ENCODE data around the gene CENPP.

The CENPP gene

DNA sequence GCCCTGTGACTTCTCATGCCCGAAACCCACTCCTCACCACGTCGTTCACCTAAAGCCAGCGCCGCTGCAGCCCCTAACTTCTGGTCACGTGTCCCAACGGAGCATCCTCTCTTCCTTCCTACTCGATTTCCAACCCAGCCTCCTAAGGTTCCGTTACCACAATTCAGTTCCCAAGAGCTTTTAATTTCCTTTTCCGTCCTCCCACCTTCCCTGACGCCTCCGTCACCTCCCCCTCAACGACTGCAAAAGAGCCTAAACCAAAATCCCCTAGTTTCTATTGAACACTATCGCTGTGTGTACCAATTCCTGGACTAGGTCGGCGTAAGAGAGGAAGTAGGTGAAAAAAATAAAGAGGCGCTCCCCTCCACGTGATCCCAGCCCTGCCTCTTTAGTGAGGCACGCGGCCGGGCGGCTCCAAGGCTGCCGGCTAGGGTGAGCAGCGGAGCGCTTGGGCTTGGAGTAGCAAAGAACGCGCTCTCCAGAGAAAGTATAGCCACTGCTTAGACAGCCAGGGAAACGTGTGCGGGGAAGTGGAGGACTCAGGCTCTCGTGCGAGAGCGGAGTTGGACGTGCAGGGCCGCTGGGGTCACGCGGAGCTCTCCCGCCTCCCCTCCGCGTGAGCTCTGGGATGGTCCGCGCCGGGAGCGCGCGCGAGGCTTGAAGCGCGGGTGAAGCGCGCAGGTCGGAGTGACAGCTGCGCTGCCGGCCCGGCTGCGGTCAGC lies at the start of gene CENPP, which contains the start of gene NOL8:
Gene CENPP, plus strand, starts transcription at position 685 of the 722 bp plus-strand sequence.
Gene NOL8, minus strand, starts transcription at position 82 of the 722 bp plus-strand sequence. CDS start 1,189 bp downstream, outside the sequence.
- peak within 1 kb of the TSS; percentile 81 for H3K4me3 ChIP-seq (ENCODE audit: low read depth, low read length)
- peak within 1 kb of the TSS; percentile 99 for H3K9ac ChIP-seq (ENCODE audit: low read depth, low read length)
- no peaks in the 10 kb centered on the region for H3K27me3 ChIP-seq (ENCODE audit: control insufficient read depth, insufficient read depth, low read length)
- no peaks in the 10 kb centered on the region for H3K36me3 ChIP-seq (ENCODE audit: control insufficient read depth, insufficient read depth, low read length)
- H3K9me3 ChIP-seq (ENCODE audit: control insufficient read depth, insufficient read depth, low read length), result no peaks in the 10 kb centered on the region
- peaks cover 2% of the 10 kb centered on the region for H3K4me1 ChIP-seq (ENCODE audit: control insufficient read depth, insufficient read depth, low read length)

GRCh38 chr9:92276331-92277032 lies 49.3 kb upstream of the CENPP start:
- Histone ChIP-seq H3K4me3 (ENCODE audit: low read depth, low read length) (no peak overlapping the region), H3K36me3 (ENCODE audit: control insufficient read depth, insufficient read depth, low read length) (peaks cover 30% of the 10 kb centered on the region), H3K27me3 (ENCODE audit: control insufficient read depth, insufficient read depth, low read length) (no peaks in the 10 kb centered on the region), H3K4me1 (ENCODE audit: control insufficient read depth, insufficient read depth, low read length) (no peaks in the 10 kb centered on the region), H3K9ac (ENCODE audit: low read depth, low read length) (no peak overlapping the region), H3K9me3 (ENCODE audit: control insufficient read depth, insufficient read depth, low read length) (no peaks in the 10 kb centered on the region)

- Histone ChIP-seq H3K9me3 (ENCODE audit: control insufficient read depth, insufficient read depth, low read length) (no peaks in the 10 kb centered on the region), H3K4me1 (ENCODE audit: control insufficient read depth, insufficient read depth, low read length) (no peaks in the 10 kb centered on the region), H3K27me3 (ENCODE audit: control insufficient read depth, insufficient read depth, low read length) (no peaks in the 10 kb centered on the region), H3K36me3 (ENCODE audit: control insufficient read depth, insufficient read depth, low read length) (peaks cover 26% of the 10 kb centered on the region), H3K9ac (ENCODE audit: low read depth, low read length) (no peak overlapping the region), H3K4me3 (ENCODE audit: low read depth, low read length) (no peak overlapping the region)
Observed at GRCh38 chr9:92278110-92278509, 47.6 kb upstream of the CENPP start.

- no peaks in the 10 kb centered on the region for H3K27me3 ChIP-seq (ENCODE audit: control insufficient read depth, insufficient read depth, low read length)
- H3K9me3 ChIP-seq (ENCODE audit: control insufficient read depth, insufficient read depth, low read length), result no peaks in the 10 kb centered on the region
- H3K36me3 ChIP-seq (ENCODE audit: control insufficient read depth, insufficient read depth, low read length), result peaks cover 19% of the 10 kb centered on the region
- no peak overlapping the region for H3K9ac ChIP-seq (ENCODE audit: low read depth, low read length)
- no peaks in the 10 kb centered on the region for H3K4me1 ChIP-seq (ENCODE audit: control insufficient read depth, insufficient read depth, low read length)
- H3K4me3 ChIP-seq (ENCODE audit: low read depth, low read length), result no peak overlapping the region
Observed at GRCh38 chr9:92279302-92279701, 46.5 kb upstream of the CENPP start.

GRCh38 chr9:92289708-92290390 lies 35.9 kb upstream of the CENPP start:
- Histone ChIP-seq H3K9ac (ENCODE audit: low read depth, low read length) (no peak overlapping the region), H3K36me3 (ENCODE audit: control insufficient read depth, insufficient read depth, low read length) (peaks cover 17% of the 10 kb centered on the region), H3K9me3 (ENCODE audit: control insufficient read depth, insufficient read depth, low read length) (no peaks in the 10 kb centered on the region), H3K27me3 (ENCODE audit: control insufficient read depth, insufficient read depth, low read length) (no peaks in the 10 kb centered on the region), H3K4me3 (ENCODE audit: low read depth, low read length) (no peak overlapping the region), H3K4me1 (ENCODE audit: control insufficient read depth, insufficient read depth, low read length) (no peaks in the 10 kb centered on the region)

GRCh38 chr9:92290785-92291429 lies 34.8 kb upstream of the CENPP start:
- no peaks in the 10 kb centered on the region for H3K9me3 ChIP-seq (ENCODE audit: control insufficient read depth, insufficient read depth, low read length)
- H3K4me3 ChIP-seq (ENCODE audit: low read depth, low read length), result no peak overlapping the region
- H3K4me1 ChIP-seq (ENCODE audit: control insufficient read depth, insufficient read depth, low read length), result no peaks in the 10 kb centered on the region
- H3K9ac ChIP-seq (ENCODE audit: low read depth, low read length), result no peak overlapping the region
- H3K36me3 ChIP-seq (ENCODE audit: control insufficient read depth, insufficient read depth, low read length), result peaks cover 13% of the 10 kb centered on the region
- no peaks in the 10 kb centered on the region for H3K27me3 ChIP-seq (ENCODE audit: control insufficient read depth, insufficient read depth, low read length)

- no peaks in the 10 kb centered on the region for H3K4me1 ChIP-seq (ENCODE audit: control insufficient read depth, insufficient read depth, low read length)
- H3K9me3 ChIP-seq (ENCODE audit: control insufficient read depth, insufficient read depth, low read length), result no peaks in the 10 kb centered on the region
- H3K27me3 ChIP-seq (ENCODE audit: control insufficient read depth, insufficient read depth, low read length), result no peaks in the 10 kb centered on the region
- H3K9ac ChIP-seq (ENCODE audit: low read depth, low read length), result no peak overlapping the region
- H3K36me3 ChIP-seq (ENCODE audit: control insufficient read depth, insufficient read depth, low read length), result peaks cover 13% of the 10 kb centered on the region
- H3K4me3 ChIP-seq (ENCODE audit: low read depth, low read length), result peak overlapping the region; percentile 12
Observed at GRCh38 chr9:92291577-92291976, 34.2 kb upstream of the CENPP start.

GRCh38 chr9:92292338-92293074 lies 33.2 kb upstream of the CENPP start:
- Histone ChIP-seq H3K4me3 (ENCODE audit: low read depth, low read length) (peak overlapping the region; percentile 80), H3K9ac (ENCODE audit: low read depth, low read length) (peak overlapping the region; percentile 92), H3K4me1 (ENCODE audit: control insufficient read depth, insufficient read depth, low read length) (no peaks in the 10 kb centered on the region), H3K27me3 (ENCODE audit: control insufficient read depth, insufficient read depth, low read length) (no peaks in the 10 kb centered on the region), H3K36me3 (ENCODE audit: control insufficient read depth, insufficient read depth, low read length) (peaks cover 9% of the 10 kb centered on the region), H3K9me3 (ENCODE audit: control insufficient read depth, insufficient read depth, low read length) (no peaks in the 10 kb centered on the region)

DNA sequence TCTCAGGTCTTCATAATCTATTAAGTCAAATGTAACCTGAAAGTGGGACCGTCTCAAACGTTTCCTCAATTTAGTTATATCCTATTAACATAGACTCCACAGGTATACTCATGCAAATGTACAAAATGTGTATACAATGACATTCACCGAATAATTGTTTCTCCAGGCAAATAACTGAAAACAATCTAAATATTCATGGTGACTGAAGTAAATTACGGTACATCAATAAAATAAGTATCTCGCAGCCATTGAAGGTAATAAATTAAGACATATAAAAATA lies 32.7 kb upstream of the CENPP start:
- Histone ChIP-seq H3K4me1 (ENCODE audit: control insufficient read depth, insufficient read depth, low read length) (no peaks in the 10 kb centered on the region), H3K9me3 (ENCODE audit: control insufficient read depth, insufficient read depth, low read length) (no peaks in the 10 kb centered on the region), H3K4me3 (ENCODE audit: low read depth, low read length) (peak overlapping the region; percentile 80), H3K36me3 (ENCODE audit: control insufficient read depth, insufficient read depth, low read length) (peaks cover 5% of the 10 kb centered on the region), H3K27me3 (ENCODE audit: control insufficient read depth, insufficient read depth, low read length) (no peaks in the 10 kb centered on the region), H3K9ac (ENCODE audit: low read depth, low read length) (peak overlapping the region; percentile 92)

GRCh38 chr9:92293452-92294296 lies 32.1 kb upstream of the CENPP start, which contains the start of gene IARS1:
Gene IARS1, minus strand, starts transcription at chr9:92293697. Its CDS starts 4,278 bp downstream, at chr9:92289419.
- H3K4me3 ChIP-seq (ENCODE audit: low read depth, low read length), result peak within 1 kb of the TSS; percentile 80

More at GRCh38 chr9:92293452-92294296, 32.1 kb upstream of the CENPP start, which contains the start of gene IARS1:
- Histone ChIP-seq H3K36me3 (ENCODE audit: control insufficient read depth, insufficient read depth, low read length) (no peaks in the 10 kb centered on the region), H3K9ac (ENCODE audit: low read depth, low read length) (peak within 1 kb of the TSS; percentile 92), H3K9me3 (ENCODE audit: control insufficient read depth, insufficient read depth, low read length) (no peaks in the 10 kb centered on the region), H3K27me3 (ENCODE audit: control insufficient read depth, insufficient read depth, low read length) (no peaks in the 10 kb centered on the region), H3K4me1 (ENCODE audit: control insufficient read depth, insufficient read depth, low read length) (no peaks in the 10 kb centered on the region)

Measured in iPS-15b (cell line).